ENCODE measurements around the gene DUSP22. TPM values are rescaled to one million over a fixed set of nuclear protein-coding genes. Genes with fewer than 3 reads are reported as not detected.
A peak's percentile ranks its signal among the peaks of the same experiment; 100 is the strongest.
"Not testable (repeated sequence)": the region's sequence is repeated elsewhere in the genome, so short reads cannot be mapped to it uniquely, and the experiment has no call there.

DUSP22 gene
- total RNA-seq, 4 donors from 2014 or later = 34.7 to 75.9 (median 48.5) TPM

DNA sequence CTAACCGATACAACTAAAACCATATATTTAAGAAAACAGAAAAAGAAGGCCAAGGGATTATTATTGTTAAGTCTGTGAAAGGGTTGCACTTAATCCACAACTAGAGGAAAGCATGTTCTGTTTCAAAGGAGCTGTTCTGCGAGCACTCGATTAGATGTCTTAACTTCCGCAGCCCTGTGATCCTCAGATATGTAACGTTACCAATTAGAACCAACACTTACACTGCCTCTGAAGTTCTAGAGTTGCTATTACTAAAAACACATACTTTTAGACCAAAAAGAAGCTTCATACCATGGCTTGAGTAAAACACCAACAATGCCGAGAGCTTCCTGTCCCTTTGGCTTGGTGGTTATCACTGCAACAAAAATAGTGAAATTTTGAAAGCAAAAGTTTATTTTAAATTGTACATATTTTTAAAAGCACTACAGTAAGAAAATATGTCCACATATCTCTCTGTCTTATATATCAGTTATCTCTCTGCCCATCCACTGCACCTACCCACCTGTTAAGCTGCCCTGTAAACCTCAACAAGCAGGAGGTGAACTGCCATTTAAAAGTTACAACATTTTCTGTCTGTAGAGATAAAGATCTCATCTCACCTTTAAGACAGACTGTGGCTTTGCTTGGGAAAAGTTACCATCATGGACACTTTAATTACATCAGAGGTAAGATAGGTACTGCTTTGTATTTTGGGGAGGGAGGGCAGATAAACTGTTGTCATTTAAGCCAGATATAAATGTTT is 7.1 kb upstream of the DUSP22 start:
- Histone ChIP-seq H3K4me3 (no peak overlapping the region), H3K27me3 (no peaks in the 10 kb centered on the region), H3K36me3 (no peaks in the 10 kb centered on the region), H3K27ac (no peak overlapping the region), H3K4me1 (peaks cover 0 to 7% (median 0%) of the 10 kb centered on the region in 4 donors), H3K9me3 (no peaks in the 10 kb centered on the region)
- TF ChIP-seq, protein P1, sequence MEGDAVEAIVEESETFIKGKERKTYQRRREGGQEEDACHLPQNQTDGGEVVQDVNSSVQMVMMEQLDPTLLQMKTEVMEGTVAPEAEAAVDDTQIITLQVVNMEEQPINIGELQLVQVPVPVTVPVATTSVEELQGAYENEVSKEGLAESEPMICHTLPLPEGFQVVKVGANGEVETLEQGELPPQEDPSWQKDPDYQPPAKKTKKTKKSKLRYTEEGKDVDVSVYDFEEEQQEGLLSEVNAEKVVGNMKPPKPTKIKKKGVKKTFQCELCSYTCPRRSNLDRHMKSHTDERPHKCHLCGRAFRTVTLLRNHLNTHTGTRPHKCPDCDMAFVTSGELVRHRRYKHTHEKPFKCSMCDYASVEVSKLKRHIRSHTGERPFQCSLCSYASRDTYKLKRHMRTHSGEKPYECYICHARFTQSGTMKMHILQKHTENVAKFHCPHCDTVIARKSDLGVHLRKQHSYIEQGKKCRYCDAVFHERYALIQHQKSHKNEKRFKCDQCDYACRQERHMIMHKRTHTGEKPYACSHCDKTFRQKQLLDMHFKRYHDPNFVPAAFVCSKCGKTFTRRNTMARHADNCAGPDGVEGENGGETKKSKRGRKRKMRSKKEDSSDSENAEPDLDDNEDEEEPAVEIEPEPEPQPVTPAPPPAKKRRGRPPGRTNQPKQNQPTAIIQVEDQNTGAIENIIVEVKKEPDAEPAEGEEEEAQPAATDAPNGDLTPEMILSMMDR (IDR thresholded peaks at IDR 0.05) = no peak
- no peak for TF ChIP-seq POLR2A (IDR thresholded peaks at IDR 0.05)
- no peak for DNase-seq

DNA sequence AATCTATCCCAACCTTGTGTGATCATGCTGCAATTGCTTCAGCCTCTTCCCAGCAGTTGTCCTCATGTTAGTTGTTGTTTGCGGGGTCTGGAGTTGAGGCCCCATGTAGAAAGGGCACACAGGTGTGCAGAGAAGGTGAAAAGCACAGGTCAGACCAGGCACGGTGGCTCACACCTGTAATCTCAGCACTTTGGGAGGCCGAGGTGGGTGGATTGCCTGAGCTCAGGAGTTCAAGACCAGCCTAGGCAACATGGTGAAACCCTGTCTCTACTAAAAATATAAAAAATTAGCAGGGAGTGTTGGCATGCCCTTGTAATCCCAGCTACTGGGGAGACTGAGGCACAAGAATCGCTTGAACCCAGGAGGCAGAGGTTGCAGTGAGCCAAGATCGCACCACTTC is 6.4 kb upstream of the DUSP22 start:
- not testable (repeated sequence) for H3K27me3 ChIP-seq, H3K36me3 ChIP-seq, H3K9me3 ChIP-seq, H3K4me3 ChIP-seq, DNase-seq, H3K27ac ChIP-seq, H3K4me1 ChIP-seq

DNA sequence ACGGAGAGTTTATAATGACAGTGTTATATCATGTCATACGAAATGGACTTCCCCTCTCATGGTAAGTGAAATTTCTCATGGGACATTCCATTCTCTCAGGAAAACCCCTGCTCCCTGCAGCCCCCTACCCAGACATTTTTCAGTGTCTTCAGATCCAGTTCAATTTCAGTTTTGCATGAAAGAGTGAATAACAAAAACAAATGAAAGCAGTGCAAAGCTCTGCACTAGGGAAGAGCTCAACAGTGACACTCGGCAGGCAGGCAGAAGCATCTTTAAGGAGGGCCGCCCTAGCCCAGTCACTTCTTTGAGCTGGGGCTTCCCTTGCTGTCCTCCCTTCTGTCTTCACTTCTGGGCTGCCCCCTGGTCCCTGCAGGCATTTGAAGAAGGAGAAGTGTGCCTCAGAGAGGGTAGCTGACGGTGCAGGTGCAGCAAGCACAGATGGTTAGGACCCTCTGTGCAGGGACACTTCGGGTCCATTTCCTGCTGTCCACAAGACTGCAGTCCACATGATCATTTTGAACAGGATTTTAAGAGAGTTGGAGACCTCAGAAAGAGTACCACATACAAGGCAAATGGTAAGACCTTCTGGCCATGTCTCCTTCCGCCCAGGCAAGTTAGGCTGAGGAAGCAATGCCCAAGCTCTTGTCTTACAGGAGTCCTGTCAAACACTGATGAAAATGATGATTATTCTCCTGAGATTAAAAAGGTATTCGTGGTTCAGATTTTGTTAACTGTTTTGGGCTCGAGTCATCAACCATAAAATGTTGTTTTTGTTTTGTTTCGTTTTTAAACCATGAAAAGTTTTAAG is 5.4 kb upstream of the DUSP22 start:
- Histone ChIP-seq H3K4me3 (no peak overlapping the region), H3K4me1 (peaks cover 0 to 10% (median 6%) of the 10 kb centered on the region in 4 donors), H3K27ac (peak overlapping the region in 1 of 4 donors; percentile 38), H3K27me3 (no peaks in the 10 kb centered on the region), H3K9me3 (no peaks in the 10 kb centered on the region), H3K36me3 (no peaks in the 10 kb centered on the region)
- DNase-seq = no peak
- no peak for TF ChIP-seq POLR2A (IDR thresholded peaks at IDR 0.05)
- TF ChIP-seq, protein P1 (IDR thresholded peaks at IDR 0.05) = no peak

DNA sequence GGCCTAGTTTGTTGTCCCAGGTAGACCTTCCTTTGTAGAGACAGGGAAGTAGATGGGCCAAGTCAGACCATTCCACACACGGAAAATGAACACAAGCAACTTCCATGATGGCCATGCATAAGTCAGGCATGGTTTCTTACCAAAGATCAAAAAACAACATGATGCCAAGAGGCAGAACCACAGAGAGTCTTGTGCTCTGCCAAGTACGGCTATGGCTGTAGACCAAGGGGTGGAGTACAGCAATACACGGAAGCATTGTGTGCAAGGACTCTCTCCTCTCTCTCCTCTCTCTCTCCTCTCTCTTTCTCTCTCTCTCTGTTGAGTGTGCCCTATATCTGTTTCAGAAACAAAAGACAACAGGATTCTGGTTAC is 4.8 kb upstream of the DUSP22 start:
- no peak overlapping the region for H3K27ac ChIP-seq
- H3K36me3 ChIP-seq = no peaks in the 10 kb centered on the region
- TF ChIP-seq, protein P1 (IDR thresholded peaks at IDR 0.05) = no peak
- TF ChIP-seq POLR2A (IDR thresholded peaks at IDR 0.05) = no peak
- peaks cover 0 to 10% (median 6%) of the 10 kb centered on the region in 4 donors for H3K4me1 ChIP-seq
- no peak for DNase-seq
- no peaks in the 10 kb centered on the region for H3K27me3 ChIP-seq
- H3K9me3 ChIP-seq = no peaks in the 10 kb centered on the region
- H3K4me3 ChIP-seq = no peak overlapping the region

DNA sequence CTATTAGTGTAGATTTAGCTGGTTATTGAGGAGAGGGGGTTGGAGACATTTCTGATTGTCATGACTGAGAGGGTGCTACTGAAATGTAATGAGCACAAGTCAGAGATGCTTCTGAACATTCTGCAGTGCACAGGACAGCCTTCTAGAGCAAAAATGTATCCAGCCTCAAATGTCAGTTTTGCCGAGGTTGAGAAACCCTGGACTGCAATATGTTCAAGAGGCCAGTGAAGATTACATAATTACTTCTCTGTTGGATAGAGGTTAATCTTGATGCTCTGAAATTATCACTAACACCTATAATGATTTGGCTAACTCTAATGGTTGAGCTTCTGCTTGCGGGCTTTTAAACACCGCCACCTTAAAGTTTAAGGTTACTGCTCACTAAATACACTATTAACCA is 3.4 kb upstream of the DUSP22 start:
- DNase-seq = no peak
- H3K27ac ChIP-seq = no peak overlapping the region
- no peaks in the 10 kb centered on the region for H3K9me3 ChIP-seq
- H3K4me1 ChIP-seq = peaks cover 0 to 14% (median 8%) of the 10 kb centered on the region in 4 donors
- no peaks in the 10 kb centered on the region for H3K36me3 ChIP-seq
- TF ChIP-seq POLR2A (IDR thresholded peaks at IDR 0.05) = no peak
- TF ChIP-seq, protein P1 (IDR thresholded peaks at IDR 0.05) = no peak
- no peak overlapping the region for H3K4me3 ChIP-seq
- no peaks in the 10 kb centered on the region for H3K27me3 ChIP-seq

Data from Peyer's patch (tissue), 4 donors.